ENCODE measurements around the gene MCM3AP.
"Not testable (repeated sequence)": the region's sequence is repeated elsewhere in the genome, so short reads cannot be mapped to it uniquely, and the experiment has no call there.

The MCM3AP gene

GRCh38 chr21:46310260-46310659 is 24.8 kb upstream of the MCM3AP start:
- not testable (repeated sequence) for DNase-seq

- no peak for DNase-seq
These were observed 23.0 kb upstream of the MCM3AP start for GRCh38 chr21:46308431-46308830.

DNA sequence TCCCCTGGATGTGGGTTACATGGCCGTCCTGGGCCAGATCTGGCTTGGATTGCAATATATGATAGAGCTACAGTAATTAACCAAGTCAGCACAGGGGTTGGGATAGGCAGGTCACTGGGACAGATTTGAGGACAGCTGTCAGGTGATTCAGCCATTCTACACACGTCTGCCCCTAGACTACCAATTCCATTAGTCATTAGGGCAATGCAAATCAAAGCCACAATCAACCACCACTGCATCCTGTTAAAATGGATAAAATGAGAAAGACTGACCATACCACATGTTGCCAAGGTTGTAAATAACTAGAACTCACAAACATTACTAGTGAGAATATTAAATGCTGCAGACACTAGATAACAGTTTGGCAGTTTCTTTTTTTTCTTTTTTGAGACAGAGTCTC is 22.2 kb upstream of the MCM3AP start:
- DNase-seq: no peak

GRCh38 chr21:46304955-46305354 is 19.5 kb upstream of the MCM3AP start:
- DNase-seq: no peak

DNA sequence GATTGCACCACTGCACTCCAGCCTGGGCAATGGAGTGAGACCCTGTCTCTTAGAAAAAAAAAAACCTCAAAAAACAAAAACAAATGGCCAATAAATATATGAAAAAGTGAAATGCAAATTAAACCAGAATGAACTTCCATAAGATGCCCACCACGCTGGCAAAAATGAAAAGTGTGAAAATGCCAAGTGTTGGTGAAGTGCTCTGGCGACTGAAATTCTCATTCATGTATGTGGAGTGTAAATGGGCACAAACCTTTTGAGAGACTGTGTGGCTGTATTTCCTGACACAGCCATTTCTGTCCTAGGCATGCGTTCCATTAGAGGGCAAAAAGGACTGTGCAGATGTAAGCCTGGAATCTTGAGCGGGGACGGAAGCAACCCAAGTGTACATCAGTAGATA is 19.0 kb upstream of the MCM3AP start:
- DNase-seq: no peak

- DNase-seq: no peak
These were observed 16.3 kb upstream of the MCM3AP start for GRCh38 chr21:46301759-46302158.

DNA sequence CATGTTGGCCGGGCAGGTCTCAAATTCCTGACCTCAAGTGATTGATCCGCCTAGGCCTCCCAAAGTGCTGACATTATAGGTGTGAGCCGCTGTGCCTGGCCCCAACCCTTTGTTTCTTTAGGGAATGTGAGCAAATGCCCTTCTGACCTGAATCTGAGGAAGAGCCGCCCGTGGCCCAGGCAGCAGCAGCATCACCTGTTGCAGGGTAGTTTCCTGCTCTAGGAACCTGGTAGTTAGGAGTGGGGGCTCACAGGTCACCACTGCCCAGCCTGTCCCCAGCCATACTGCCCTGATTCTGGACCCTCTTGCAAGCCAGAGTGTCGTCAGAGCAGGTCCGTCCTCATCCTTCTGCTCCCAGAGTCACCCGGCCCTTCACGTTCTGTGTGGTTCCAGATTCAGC is 13.8 kb upstream of the MCM3AP start:
- DNase-seq: no peak

- DNase-seq: peak; percentile 37
These were observed 12.2 kb upstream of the MCM3AP start for GRCh38 chr21:46297338-46298271.

DNA sequence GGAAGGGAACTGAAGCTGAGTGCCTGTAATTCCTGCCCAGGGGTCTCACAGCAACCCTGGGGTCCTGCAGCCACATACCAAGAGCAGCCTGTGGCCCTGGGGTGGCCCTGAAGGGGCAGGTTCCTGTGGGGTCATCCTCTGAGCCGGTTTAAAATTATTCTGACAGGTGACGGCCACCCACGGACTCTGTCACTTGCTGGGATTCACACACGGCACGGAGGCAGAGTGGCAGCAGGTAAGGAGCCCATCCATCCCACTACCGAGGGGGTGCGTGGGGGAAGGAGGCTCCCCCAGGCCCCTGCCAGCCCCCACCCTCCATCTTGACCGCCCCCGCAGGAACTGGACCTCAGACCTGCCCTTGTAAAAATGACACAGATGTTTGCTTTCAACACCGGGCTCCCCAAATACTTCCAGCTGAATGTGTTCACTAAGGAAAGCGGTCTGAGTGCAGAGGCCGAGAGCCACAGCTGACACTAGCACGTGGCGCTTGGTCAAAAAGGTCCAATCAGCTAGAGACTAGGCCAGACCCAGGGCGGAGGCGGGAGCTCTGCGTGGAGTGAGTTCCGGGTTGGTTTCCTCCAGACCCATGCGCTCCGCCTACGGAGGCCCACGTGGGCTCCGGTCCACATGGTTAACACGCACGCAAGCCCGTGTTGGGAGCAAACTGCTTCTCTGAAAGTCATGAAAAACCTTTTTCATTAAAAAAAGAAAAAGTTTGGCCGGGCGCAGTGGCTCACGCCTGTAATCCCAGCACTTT is 10.8 kb upstream of the MCM3AP start:
- peak; percentile 89 for DNase-seq

GRCh38 chr21:46295177-46295770 is 9.9 kb upstream of the MCM3AP start:
- DNase-seq: no peak

DNA sequence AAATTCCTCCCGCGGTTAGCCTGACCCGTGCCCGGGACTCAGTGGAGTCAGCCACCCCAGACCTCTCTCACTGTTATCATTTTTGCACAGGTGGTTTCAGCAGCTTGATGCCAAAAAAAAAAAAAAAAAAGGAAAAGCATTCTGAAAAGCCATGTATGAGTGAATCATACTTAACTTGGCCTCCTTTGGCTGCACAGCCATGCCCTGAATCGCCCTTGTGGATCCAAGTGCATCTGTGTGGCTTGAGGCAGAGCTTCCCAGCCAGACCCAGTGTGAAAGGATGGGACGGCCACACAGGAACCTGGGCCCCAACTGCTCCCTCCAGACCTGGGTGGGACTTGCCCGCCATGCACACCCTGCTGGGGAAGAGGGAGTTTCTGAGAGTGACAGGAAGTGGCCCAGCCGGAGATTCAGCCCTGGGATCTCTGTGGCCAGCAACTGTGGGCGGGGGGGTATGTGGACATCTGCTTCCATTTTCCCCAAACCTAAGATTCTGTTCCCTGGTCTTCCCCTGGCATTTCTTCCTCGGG is 9.3 kb upstream of the MCM3AP start:
- no peak for DNase-seq

DNA sequence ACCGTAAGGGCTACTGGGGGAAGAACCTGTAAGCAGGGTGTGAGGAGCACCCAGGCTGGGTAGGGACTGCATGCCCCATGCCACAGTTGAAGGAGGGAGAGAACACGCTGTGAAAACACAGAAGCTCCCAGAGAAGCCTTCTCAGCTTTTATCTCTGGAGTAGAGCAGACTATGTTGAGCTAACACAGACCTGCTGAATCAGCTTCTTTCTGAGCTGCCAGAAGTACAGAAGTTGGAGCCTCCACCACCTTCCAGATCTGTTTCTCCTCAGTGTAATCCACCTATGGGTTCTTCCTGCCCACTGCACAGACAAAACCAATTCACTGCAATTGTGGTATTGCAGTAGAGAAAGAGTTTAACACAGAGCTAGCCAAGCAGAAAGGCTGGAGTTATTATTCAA is 6.2 kb upstream of the MCM3AP start:
- DNase-seq: no peak

DNA sequence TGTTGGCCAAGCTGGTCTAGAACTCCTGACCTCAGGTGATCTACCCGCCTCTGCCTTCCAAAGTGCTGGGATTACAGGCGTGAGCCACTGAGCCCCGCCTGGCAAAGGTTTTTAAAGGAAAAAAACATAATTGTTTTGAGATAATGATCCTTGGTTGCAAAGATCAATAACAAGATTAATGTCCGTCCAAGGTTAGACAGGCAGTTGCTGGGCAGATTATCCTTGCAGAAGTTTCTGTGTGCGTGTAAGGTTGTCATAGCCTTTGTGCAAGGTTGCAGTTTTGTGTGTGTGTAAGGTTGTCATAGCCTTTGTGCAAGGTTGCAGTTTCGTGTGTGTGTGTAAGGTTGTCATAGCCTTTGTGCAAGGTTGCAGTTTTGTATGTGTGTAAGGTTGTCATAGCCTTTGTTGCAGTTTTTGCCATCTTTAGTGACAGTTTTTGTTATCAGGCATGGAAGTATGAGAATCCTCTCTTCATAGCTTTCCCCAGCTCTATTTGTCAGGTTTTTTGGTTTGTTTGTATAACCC is 4.3 kb upstream of the MCM3AP start:
- DNase-seq: no peak

DNA sequence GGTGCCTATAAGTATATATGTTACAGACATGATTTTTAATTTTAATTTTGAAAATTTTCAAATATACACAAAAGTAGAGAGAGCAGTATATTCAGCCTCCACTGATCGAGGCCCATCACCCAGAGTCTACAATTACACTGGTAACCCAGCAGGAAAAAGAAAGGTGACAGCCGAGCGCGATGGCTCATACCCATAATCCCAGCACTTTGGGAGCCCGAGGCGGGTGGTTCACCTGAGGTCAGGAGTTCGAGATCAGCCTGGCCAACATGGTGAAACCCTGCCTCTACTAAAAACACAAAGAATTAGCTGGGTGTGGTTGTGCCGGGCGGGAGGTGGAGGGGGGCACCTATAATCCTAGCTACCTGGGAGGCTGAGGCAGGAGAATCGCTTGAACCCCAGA is 2.1 kb upstream of the MCM3AP start:
- no peak for DNase-seq

- DNase-seq: no peak
These were observed 1.2 kb upstream of the MCM3AP start for GRCh38 chr21:46286648-46287002.

DNA sequence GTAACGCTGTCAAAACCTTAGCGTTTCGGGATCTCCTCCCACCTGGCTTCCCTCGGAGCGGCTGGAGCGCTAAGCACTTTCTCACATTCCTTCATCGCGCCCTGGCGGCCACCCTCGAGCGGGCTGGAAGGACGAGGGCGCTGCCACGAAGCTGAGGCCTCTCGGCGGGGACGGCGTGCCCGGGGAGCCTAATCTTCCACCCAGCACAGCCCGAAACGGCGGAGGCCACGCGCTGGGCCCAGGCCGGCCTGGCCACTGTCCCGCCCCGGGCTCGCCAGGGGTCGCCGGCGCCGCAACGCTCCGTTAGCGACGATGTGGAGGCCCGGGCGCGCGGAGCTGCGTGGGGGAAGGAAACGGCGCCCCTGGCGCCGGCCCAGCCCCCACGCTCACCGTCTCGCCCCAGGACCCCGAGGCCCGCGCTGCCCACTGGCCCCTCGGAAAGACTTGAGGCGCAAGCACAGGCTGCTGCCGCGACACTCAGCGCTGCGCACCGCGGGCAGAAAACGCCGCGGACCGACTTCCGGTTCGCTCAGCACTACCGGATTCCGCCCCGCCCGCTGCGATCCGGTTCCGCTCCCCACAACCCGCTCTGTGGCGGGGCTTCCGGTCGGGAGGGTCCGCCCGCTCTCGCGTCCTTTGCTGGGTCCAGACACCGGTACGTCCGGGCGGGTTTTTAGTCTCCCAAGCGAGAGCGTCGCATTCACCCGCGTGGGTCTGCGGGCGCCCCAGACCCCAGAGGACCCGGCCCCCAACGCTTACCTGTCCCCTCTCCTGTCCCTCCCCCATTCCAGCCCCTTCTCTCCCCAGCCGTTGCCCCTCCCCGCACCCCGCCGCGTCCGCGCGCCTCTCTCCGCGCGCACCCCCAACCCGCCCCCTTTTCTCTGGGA is 593 bp upstream of the MCM3AP start, which contains the start of gene YBEY:
Gene YBEY (plus strand): TSS at position 582 of the 887 bp plus-strand sequence. CDS start 572 bp downstream, outside the sequence.
- DNase-seq: peak; percentile 92

DNA sequence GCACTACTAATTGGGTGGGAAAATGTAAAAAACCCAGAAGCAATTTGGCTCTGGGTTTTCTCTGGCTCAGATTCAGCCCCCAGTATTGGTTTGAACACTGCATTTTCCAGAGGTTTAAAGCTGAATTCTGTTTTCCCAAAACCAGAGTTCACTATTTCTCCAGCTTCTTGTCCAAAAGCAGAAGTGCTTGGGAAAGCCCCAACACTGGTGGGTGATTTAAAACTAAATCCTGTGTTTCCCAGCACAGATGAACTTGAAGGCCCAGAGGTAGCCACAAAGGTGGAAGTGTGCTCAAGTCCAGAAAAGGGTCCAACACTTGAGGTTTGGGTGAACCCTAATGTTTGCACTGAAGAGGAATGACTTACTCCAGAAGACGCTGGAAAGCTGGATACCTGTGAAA is 678 bp downstream of the MCM3AP start:
- DNase-seq: no peak

DNA sequence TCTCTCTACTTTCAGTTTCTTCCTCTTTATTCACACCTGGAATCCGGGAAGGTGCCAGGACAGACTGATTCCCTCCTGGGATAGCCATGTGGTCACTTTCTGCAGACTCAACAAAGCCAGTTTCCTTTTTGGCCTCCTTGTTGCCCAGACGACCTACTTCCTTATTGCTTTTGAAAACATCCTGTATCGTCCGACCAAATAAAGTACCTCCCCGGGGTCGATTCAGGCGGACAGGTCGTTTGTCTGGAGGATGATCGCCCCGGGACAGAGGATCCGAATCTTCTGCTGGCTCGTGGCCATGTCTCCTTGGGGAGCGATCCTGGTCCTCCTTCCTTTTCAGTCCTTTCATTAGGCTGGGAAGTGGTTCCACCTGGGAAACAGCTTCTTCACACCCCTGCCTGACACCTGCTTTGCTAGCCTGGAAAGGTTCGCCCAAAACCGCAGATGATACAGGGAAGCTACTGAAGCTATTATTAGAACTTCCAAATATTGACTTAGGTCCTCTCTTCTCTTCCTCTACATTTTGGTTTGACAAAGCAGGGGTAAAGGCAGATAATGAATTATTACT is 1.2 kb downstream of the MCM3AP start:
- DNase-seq: no peak

- DNase-seq: no peak
These were observed 10.5 kb downstream of the MCM3AP start for GRCh38 chr21:46274797-46275390.

DNA sequence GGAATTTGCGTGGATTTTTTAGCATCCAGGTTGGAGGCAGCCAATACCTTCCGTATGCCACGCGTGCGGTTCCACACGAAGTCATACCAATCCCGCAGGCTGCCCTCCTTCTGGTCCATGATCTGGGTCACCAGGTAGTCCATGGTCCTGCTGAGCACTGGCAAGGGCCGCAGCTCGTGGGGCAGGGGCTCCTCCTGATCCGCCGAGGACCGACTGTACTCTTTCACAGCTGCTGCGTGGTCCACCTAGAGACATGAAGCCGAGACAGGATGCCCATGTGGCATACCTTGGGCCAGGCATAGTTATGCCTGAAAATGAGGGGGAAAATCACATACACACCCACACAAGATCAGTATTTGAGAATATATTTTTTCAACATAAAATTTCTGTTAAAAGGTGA is 12.1 kb downstream of the MCM3AP start:
- DNase-seq: no peak

GRCh38 chr21:46269466-46269865 is 15.9 kb downstream of the MCM3AP start:
- DNase-seq: no peak
